H1 (cell line): ENCODE results near the gene CD63. TPM values are rescaled to one million over a fixed set of nuclear protein-coding genes. Genes with fewer than 3 reads are reported as not detected.
A peak's percentile ranks its signal among the peaks of the same experiment; 100 is the strongest.

Experiments used
- CTCF ChIA-PET: fragments of 300-600 bp; sonication (Branson Sonifier 250); formaldehyde crosslinking; loops from one replicate; lab custom pipeline; 2021; ENCODE audit not compliant: partially characterized antibody; lab: Charles Lee
- POLR2A ChIA-PET: fragments of 300-600 bp; sonication (Branson Sonifier 250); formaldehyde crosslinking; loops from one replicate; lab custom pipeline; 2021; ENCODE audit warnings: inconsistent platforms; ENCODE audit not compliant: partially characterized antibody; lab: Charles Lee
- DNase-seq, 2 experiments: peaks; one replicate each; pipeline versions ENCODE4 v3.0.0 to v3.0.0-alpha.2; 2010 to 2022; ENCODE audit warnings: low spot score in 2 of 2, low read depth in 1 of 2, mixed read lengths in 1 of 2
- FAIRE-seq: peaks from 2 replicates; lab custom pipeline; 2011; peaks lifted over from hg19 to GRCh38; lab: Jason Lieb, UNC
- H2AFZ ChIP-seq: 2 replicates; pipeline ENCODE4 v1.8.1; 2012; ENCODE audit warnings: low read length, inconsistent platforms
- H2AK5ac ChIP-seq: 2 replicates; pipeline ENCODE4 v1.6.1; 2013; ENCODE audit warnings: low read depth, low read length
- H2BK120ac ChIP-seq: replicated peaks from 2 replicates; pipeline ENCODE3; 2013; ENCODE audit warnings: low read depth, low read length, inconsistent platforms
- H2BK12ac ChIP-seq: 2 replicates; pipeline ENCODE4 v1.6.1; 2013; ENCODE audit warnings: low read depth, low read length
- H2BK15ac ChIP-seq: 2 replicates; pipeline ENCODE4 v1.6.1; 2013; ENCODE audit warnings: low read length
- H2BK20ac ChIP-seq: 2 replicates; pipeline ENCODE4 v1.6.1; 2013; ENCODE audit warnings: low read length
- H2BK5ac ChIP-seq: 2 replicates; pipeline ENCODE4 v1.6.1; 2013; ENCODE audit warnings: low read depth, low read length
- H3K14ac ChIP-seq: 2 replicates; pipeline ENCODE4 v1.6.1; 2013; ENCODE audit warnings: inconsistent platforms; ENCODE audit not compliant: insufficient read length
- H3K18ac ChIP-seq: 2 replicates; pipeline ENCODE4 v1.6.1; 2013; ENCODE audit warnings: low read length; ENCODE audit errors: extremely low read depth
- H3K23ac ChIP-seq: 2 replicates; pipeline ENCODE4 v1.6.1; 2013; ENCODE audit warnings: inconsistent platforms; ENCODE audit not compliant: insufficient read length
- H3K23me2 ChIP-seq: 2 replicates; pipeline ENCODE4 v1.6.1; 2013; ENCODE audit warnings: low read depth, low read length
- H3K27ac ChIP-seq: 2 replicates; pipeline ENCODE4 v1.6.1; 2011; ENCODE audit warnings: low read depth, low read length, inconsistent platforms
- H3K27me3 ChIP-seq, 4 experiments: replicated peaks in 1 of 4; 1 replicate in 1 of 4; 2 replicates in 3 of 4; pipeline versions ENCODE4 v1.6.1 to v1.8.1; 2011 to 2013; ENCODE audit warnings: low read length in 3 of 4, mild to moderate bottlenecking in 3 of 4, inconsistent platforms in 2 of 4, mixed read lengths in 2 of 4, moderate library complexity in 1 of 4; ENCODE audit not compliant: control insufficient read depth in 3 of 4, insufficient read depth in 3 of 4; ENCODE audit errors: extremely low read depth in 1 of 4
- H3K36me3 ChIP-seq, 4 experiments: 2 replicates each; pipeline versions ENCODE4 v1.6.1 to v1.8.1; 2011 to 2013; ENCODE audit warnings: mild to moderate bottlenecking in 4 of 4, low read length in 3 of 4, moderate library complexity in 2 of 4, control low read depth in 1 of 4, inconsistent platforms in 1 of 4; ENCODE audit not compliant: insufficient read depth in 4 of 4, control insufficient read depth in 2 of 4
- H3K4ac ChIP-seq: replicated peaks from 2 replicates; pipeline ENCODE3; 2013; ENCODE audit warnings: low read length, low read depth, mixed read lengths, inconsistent platforms; ENCODE audit not compliant: insufficient read length
- H3K4me1 ChIP-seq, 4 experiments: replicated peaks in 1 of 4; 1 replicate in 1 of 4; 2 replicates in 3 of 4; pipeline versions ENCODE4 v1.6.1 to v1.8.1; 2011 to 2013; ENCODE audit warnings: low read length in 3 of 4, inconsistent platforms in 2 of 4, mixed read lengths in 1 of 4; ENCODE audit not compliant: insufficient read depth in 4 of 4, control insufficient read depth in 3 of 4
- H3K4me2 ChIP-seq, 2 experiments: 2 replicates each; pipeline versions ENCODE4 v1.6.1 to v1.8.1; 2011 to 2013; ENCODE audit warnings: low read depth in 2 of 2, low read length in 2 of 2, control low read depth in 1 of 2, inconsistent platforms in 1 of 2, mild to moderate bottlenecking in 1 of 2; ENCODE audit not compliant: insufficient read depth in 1 of 2
- H3K4me3 ChIP-seq, 4 experiments: fragments of 200-600, 300-600 bp in 1 of 4; sonication (generic), shearing (Covaris generic), sonication (Bioruptor Twin) in 1 of 4; 2 replicates each; pipeline versions ENCODE4 v1.5.1 to v1.8.1; 2011 to 2016; ENCODE audit warnings: low read length in 4 of 4, low read depth in 3 of 4, control low read depth in 2 of 4, inconsistent platforms in 2 of 4, mild to moderate bottlenecking in 2 of 4, mixed read lengths in 1 of 4, moderate library complexity in 1 of 4; ENCODE audit not compliant: insufficient read depth in 2 of 4; ENCODE audit errors: extremely low read depth in 1 of 4
- H3K56ac ChIP-seq: replicated peaks from 2 replicates; pipeline ENCODE3; 2013; ENCODE audit warnings: low read depth, mild to moderate bottlenecking, mixed read lengths, low read length, inconsistent platforms; ENCODE audit not compliant: insufficient read length
- H3K79me1 ChIP-seq: 2 replicates; pipeline ENCODE4 v1.6.1; 2013; ENCODE audit warnings: low read depth, low read length, control low read depth
- H3K79me2 ChIP-seq, 2 experiments: 2 replicates each; pipeline versions ENCODE4 v1.6.1 to v1.8.1; 2012 to 2013; ENCODE audit warnings: low read length in 2 of 2, mild to moderate bottlenecking in 2 of 2, inconsistent platforms in 1 of 2; ENCODE audit not compliant: insufficient read depth in 2 of 2, control insufficient read depth in 1 of 2
- H3K9ac ChIP-seq, 4 experiments: replicated peaks in 1 of 4; 1 replicate in 1 of 4; 2 replicates in 3 of 4; pipeline versions ENCODE4 v1.6.1 to v1.8.1; 2011 to 2013; ENCODE audit warnings: low read depth in 3 of 4, low read length in 3 of 4, control low read depth in 2 of 4, mild to moderate bottlenecking in 2 of 4, moderate library complexity in 2 of 4, inconsistent platforms in 1 of 4; ENCODE audit errors: extremely low read depth in 1 of 4
- H3K9me3 ChIP-seq, 2 experiments: 2 replicates each; pipeline versions ENCODE4 v1.6.1 to v1.8.1; 2012 to 2013; ENCODE audit warnings: mild to moderate bottlenecking in 2 of 2, moderate library complexity in 2 of 2, control low read depth in 1 of 2, inconsistent platforms in 1 of 2, low read depth in 1 of 2, low read length in 1 of 2, mixed read lengths in 1 of 2; ENCODE audit not compliant: insufficient read depth in 2 of 2
- H4K20me1 ChIP-seq, 2 experiments: replicated peaks in 1 of 2; 2 replicates each; pipeline versions ENCODE3 to v1.8.1; 2011 to 2013; ENCODE audit warnings: inconsistent platforms in 2 of 2, low read length in 2 of 2, mild to moderate bottlenecking in 1 of 2; ENCODE audit not compliant: insufficient read depth in 2 of 2, control insufficient read depth in 1 of 2
- H4K5ac ChIP-seq: 2 replicates; pipeline ENCODE4 v1.6.1; 2013; ENCODE audit warnings: low read length, low read depth, mixed read lengths, inconsistent platforms; ENCODE audit not compliant: insufficient read length
- H4K8ac ChIP-seq: 2 replicates; pipeline ENCODE4 v1.8.0; 2013; ENCODE audit warnings: mild to moderate bottlenecking, moderate library complexity, low read length, inconsistent platforms; ENCODE audit not compliant: insufficient read depth; ENCODE audit errors: extremely low read depth
- H4K91ac ChIP-seq: replicated peaks from 2 replicates; pipeline ENCODE3; 2013; ENCODE audit warnings: low read length, mixed read lengths, inconsistent platforms; ENCODE audit not compliant: insufficient read length
- ATF2 ChIP-seq: IDR thresholded peaks from 2 replicates; pipeline ENCODE4 v1.6.1; 2012; ENCODE audit warnings: low read length, inconsistent platforms
- BCL11A ChIP-seq, 2 experiments: IDR thresholded peaks; one replicate each; pipeline ENCODE4 v1.6.1; 2011; ENCODE audit warnings: low read depth in 2 of 2, low read length in 2 of 2, mild to moderate bottlenecking in 2 of 2
- CEBPB ChIP-seq: IDR thresholded peaks from 2 replicates; pipeline ENCODE4 v1.6.1; 2012; ENCODE audit warnings: low read depth, low read length
- GTF2F1 ChIP-seq: IDR thresholded peaks from 2 replicates; pipeline ENCODE4 v1.6.1; 2012; ENCODE audit warnings: low read depth, low read length, improper control_type of control experiment, borderline replicate concordance
- HDAC6 ChIP-seq: IDR thresholded peaks from one replicate; pipeline ENCODE4 v1.7.1; 2012; ENCODE audit warnings: low read depth, mild to moderate bottlenecking, inconsistent platforms, low read length, moderate library complexity
- JUN ChIP-seq: IDR thresholded peaks from 2 replicates; pipeline ENCODE4 v1.6.1; 2011; ENCODE audit warnings: low read depth, mild to moderate bottlenecking, improper control_type of control experiment, low read length
- JUND ChIP-seq: IDR thresholded peaks from 2 replicates; pipeline ENCODE4 v1.6.1; 2011; ENCODE audit warnings: mild to moderate bottlenecking, improper control_type of control experiment, low read length
- KDM1A ChIP-seq: fragments of 200-600, 300-600 bp; sonication (generic); IDR thresholded peaks from 2 replicates; pipeline ENCODE4 v1.7.1; 2016; ENCODE audit warnings: mild to moderate bottlenecking, low read length, borderline replicate concordance
- SAP30 ChIP-seq: fragments of 300-600 bp; sonication (generic); IDR thresholded peaks from 2 replicates; pipeline ENCODE4 v1.7.1; 2012; ENCODE audit warnings: low read length, moderate library complexity, mild to moderate bottlenecking, inconsistent platforms; ENCODE audit not compliant: insufficient read depth, insufficient replicate concordance
- TBP ChIP-seq: IDR thresholded peaks from 2 replicates; pipeline ENCODE4 v1.6.1; 2011; ENCODE audit warnings: low read depth, low read length, improper control_type of control experiment
- TEAD4 ChIP-seq: IDR thresholded peaks from 2 replicates; pipeline ENCODE4 v1.6.1; 2012; ENCODE audit warnings: low read depth, low read length, inconsistent platforms, mixed read lengths
- WGBS, 2 experiments: shearing (Covaris generic) in 1 of 2; methylation state at CpG; one replicate each; pipeline versions ENCODE4 v1.1.6 to v1.1.7; 2013 to 2015; ENCODE audit warnings: low lambda C conversion rate in 2 of 2, mixed read lengths in 2 of 2, inconsistent platforms in 1 of 2, low coverage in 1 of 2, missing lambda C conversion rate in 1 of 2; ENCODE audit not compliant: insufficient replicate concordance in 2 of 2, insufficient coverage in 1 of 2, insufficient read length in 1 of 2; ENCODE audit errors: extremely low coverage in 1 of 2, missing lambda C conversion rate in 1 of 2; 5-methylcytosine and 5-hydroxymethylcytosine counted together
- polyA plus RNA-seq, 7 experiments: library from polyadenylated mRNA; depleted of rRNA in 3 of 7; stranded (reverse) in 5 of 7; unstranded in 2 of 7; fragments of >200 nt in 5 of 7; fragments of 200-250 nt in 2 of 7; gene quantifications; 1 replicate in 5 of 7; 2 replicates in 1 of 7; 4 replicates in 1 of 7; pipeline versions ENCODE4 v1.2.1 to v1.2.3, GENCODE V29; 2011 to 2013; ENCODE audit warnings: missing spikeins in 2 of 7, mixed read lengths in 2 of 7
- total RNA-seq: library from RNA; stranded (reverse); fragmentation: NEBNext Ultra II Directional; extraction: Animal tissue kit (Norgen Biotek cat#: 25700); gene quantifications from 2 replicates; pipeline ENCODE4 v1.2.1, GENCODE V29; 2021

CD63 gene
- total and polyA plus RNA-seq, 2 of the 8 experiments (the other 6 are each of a cell fraction or from before 2014, with no cell fraction given), result 440 to 526 TPM

GRCh38 chr12:55720071-55720564 lies 8.7 kb downstream of the CD63 start, which contains the start of gene RDH5:
Gene RDH5, plus strand, starts transcription at chr12:55720393. Its CDS starts 792 bp downstream, at chr12:55721185.
- peaks cover 5% of the 10 kb centered on the region for H3K79me1 ChIP-seq
- H3K9me3 ChIP-seq, result no peaks in the 10 kb centered on the region
- H3K56ac ChIP-seq, result no peak within 1 kb of the TSS
- peaks cover 9 to 27% (median 19%) of the 10 kb centered on the region in 4 experiments for H3K4me1 ChIP-seq
- peaks cover 12% of the 10 kb centered on the region for H3K23me2 ChIP-seq
- H3K79me2 ChIP-seq, result peaks cover 0 to 9% of the 10 kb centered on the region in 2 experiments; a peak in 1 of 4 replicates
- no peak within 1 kb of the TSS for H3K4ac ChIP-seq
- no peaks in the 10 kb centered on the region for H3K27me3 ChIP-seq
- no peak within 1 kb of the TSS for H2BK15ac ChIP-seq
- H2AFZ ChIP-seq, result no peak within 1 kb of the TSS
- FAIRE-seq, result no peak
- H3K9ac ChIP-seq, result no peak within 1 kb of the TSS
- peaks cover 3 to 11% (median 6%) of the 10 kb centered on the region in 4 experiments; a peak in 4 of 8 replicates for H3K36me3 ChIP-seq
- H4K5ac ChIP-seq, result no peak within 1 kb of the TSS
- H4K91ac ChIP-seq, result no peak within 1 kb of the TSS
- H3K23ac ChIP-seq, result no peak within 1 kb of the TSS
- H2BK12ac ChIP-seq, result peak within 1 kb of the TSS; percentile 46; the same call in 1 of the 2 replicates
- no peak within 1 kb of the TSS for H3K14ac ChIP-seq
- no peak within 1 kb of the TSS for H3K18ac ChIP-seq
- peaks cover 4 to 5% of the 10 kb centered on the region in 2 experiments for H4K20me1 ChIP-seq
- WGBS, 2 experiments, result 96% methylated on average over 6 of the region's 6 CpGs; no CpG with 5 or more reads in 1 of the 2 experiments
- ChIA-PET CTCF (interaction anchor here (0.5 to 11.1 kb wide), 18 partner anchors 8 to 101 kb away, joined by 3 to 229 read pairs (median 4); partner anchors contain the start of genes CD63 and ITGA7), POLR2A (interaction anchor here (0.8 to 8.3 kb wide), 4 partner anchors 8 to 27 kb away, joined by 3 to 103 read pairs (median 5); partner anchors contain the start of genes CD63 and ITGA7)
- no peak within 1 kb of the TSS for H2BK120ac ChIP-seq
- no peak within 1 kb of the TSS; a peak in 1 of 4 replicates for H3K4me2 ChIP-seq
- no peak within 1 kb of the TSS for H3K4me3 ChIP-seq
- H2AK5ac ChIP-seq, result 0 out of 2 replicates have a peak within 1 kb of the TSS, but pooled peaks have one; percentile 19
- no peak within 1 kb of the TSS; the same call in 1 of the 2 replicates for H2BK20ac ChIP-seq
- 0 out of 2 replicates have a peak within 1 kb of the TSS, but pooled peaks have one; percentile 7 for H4K8ac ChIP-seq
- H2BK5ac ChIP-seq, result no peak within 1 kb of the TSS
- DNase-seq, result no peak
- no peak within 1 kb of the TSS for H3K27ac ChIP-seq
- TF ChIP-seq GTF2F1 (no peak), BCL11A (IDR thresholded peaks at IDR 0.05; ENCODE audit: low read depth in 2 of 2, low read length in 2 of 2) (no peak), SAP30 (no peak), JUND (no peak), HDAC6 (no peak), TBP (no peak), ATF2 (no peak), TEAD4 (no peak), JUN (no peak), KDM1A (no peak), CEBPB (no peak)
